GM19395 (cell line): Measurements from ENCODE around the gene SAMD7.

Source experiments
- ATAC-seq: cut with Tn5 transposase; IDR thresholded peaks from one replicate; pipeline ENCODE4 v1.9.1; 2021; ENCODE audit warnings: mild to moderate bottlenecking, moderate library complexity; ENCODE audit not compliant: unreplicated experiment

Gene SAMD7

GRCh38 chr3:169911272-169911671, at the start of gene SAMD7:
SAMD7 (plus strand) TSS chr3:169911572; CDS start chr3:169919499, 7,927 bp downstream.
- no peak for ATAC-seq

GRCh38 chr3:169861871-169862270, 49.5 kb upstream of the SAMD7 start:
- ATAC-seq, result no peak

GRCh38 chr3:169863458-169863899, 47.9 kb upstream of the SAMD7 start:
- ATAC-seq, result peak; percentile 66

GRCh38 chr3:169864270-169864669, 47.1 kb upstream of the SAMD7 start:
- ATAC-seq, result no peak

GRCh38 chr3:169865176-169865767, 46.1 kb upstream of the SAMD7 start:
- ATAC-seq, result peak; percentile 66

GRCh38 chr3:169867584-169868210, 43.7 kb upstream of the SAMD7 start:
- ATAC-seq, result no peak

GRCh38 chr3:169868369-169868768, 43.0 kb upstream of the SAMD7 start:
- ATAC-seq, result no peak

- ATAC-seq, result no peak
Measured at GRCh38 chr3:169869484-169870220, 41.7 kb upstream of the SAMD7 start, which contains the start of gene LRRC31. LRRC31 (minus strand) TSS chr3:169869935; CDS start chr3:169869807, 128 bp downstream.

- peak; percentile 73 for ATAC-seq
Measured at GRCh38 chr3:169871129-169871886, 40.1 kb upstream of the SAMD7 start.

GRCh38 chr3:169879013-169879557, 32.3 kb upstream of the SAMD7 start:
- no peak for ATAC-seq

- no peak for ATAC-seq
Measured at GRCh38 chr3:169879845-169880575, 31.4 kb upstream of the SAMD7 start.

GRCh38 chr3:169880576-169881250, 30.7 kb upstream of the SAMD7 start:
- no peak for ATAC-seq

GRCh38 chr3:169886671-169887070, 24.7 kb upstream of the SAMD7 start:
- no peak for ATAC-seq

GRCh38 chr3:169891886-169892285, 19.5 kb upstream of the SAMD7 start:
- no peak for ATAC-seq

GRCh38 chr3:169894110-169894509, 17.3 kb upstream of the SAMD7 start:
- no peak for ATAC-seq

GRCh38 chr3:169895072-169895471, 16.3 kb upstream of the SAMD7 start:
- ATAC-seq, result no peak

GRCh38 chr3:169897284-169897683, 14.1 kb upstream of the SAMD7 start:
- ATAC-seq, result no peak

GRCh38 chr3:169901453-169901852, 9.9 kb upstream of the SAMD7 start:
- no peak for ATAC-seq

GRCh38 chr3:169905404-169905803, 6.0 kb upstream of the SAMD7 start:
- no peak for ATAC-seq

GRCh38 chr3:169907476-169907875, 3.9 kb upstream of the SAMD7 start:
- no peak for ATAC-seq
